ENCODE data around the gene SMPDL3A.

SMPDL3A gene

DNA sequence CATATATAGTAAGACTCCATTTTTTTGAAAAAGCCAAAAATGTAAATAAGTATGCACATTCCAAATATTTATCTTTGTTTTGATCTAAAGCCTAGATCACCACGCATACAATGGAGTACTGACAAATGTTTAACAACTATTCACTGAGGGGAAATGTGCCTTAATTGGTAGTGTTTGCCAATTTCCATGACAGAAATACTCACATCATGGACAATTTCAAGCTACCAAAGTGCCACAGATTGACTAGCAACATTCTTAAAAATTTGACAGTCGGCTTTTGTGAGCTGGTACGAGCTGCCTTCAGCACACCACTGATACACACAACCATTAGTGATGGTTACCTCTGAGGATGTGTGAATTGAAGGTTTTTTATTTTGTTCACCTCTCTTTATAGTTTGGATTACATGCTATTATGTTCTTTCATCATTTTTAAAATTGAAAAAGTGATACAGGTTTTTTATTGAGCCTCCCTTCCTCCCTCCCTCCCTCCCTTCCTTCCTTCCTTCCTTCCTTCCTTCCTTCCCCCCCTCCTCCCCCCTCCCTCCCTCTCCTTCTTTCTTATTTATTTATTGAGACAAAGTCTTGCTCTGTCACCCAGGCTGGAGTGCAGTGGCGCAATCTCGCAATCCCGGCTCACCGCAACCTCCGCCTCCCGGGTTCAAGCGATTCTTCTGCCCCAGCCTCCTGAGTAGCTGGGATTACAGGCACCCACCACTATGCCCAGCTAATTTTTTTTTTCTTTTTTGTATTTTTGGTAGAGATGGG, 19.2 kb downstream of the SMPDL3A start:
- in situ Hi-C loops (cut with HindIII; ENCODE audit: low sequenced_read_pairs) = no loop called here
- TF ChIP-seq, protein P1, sequence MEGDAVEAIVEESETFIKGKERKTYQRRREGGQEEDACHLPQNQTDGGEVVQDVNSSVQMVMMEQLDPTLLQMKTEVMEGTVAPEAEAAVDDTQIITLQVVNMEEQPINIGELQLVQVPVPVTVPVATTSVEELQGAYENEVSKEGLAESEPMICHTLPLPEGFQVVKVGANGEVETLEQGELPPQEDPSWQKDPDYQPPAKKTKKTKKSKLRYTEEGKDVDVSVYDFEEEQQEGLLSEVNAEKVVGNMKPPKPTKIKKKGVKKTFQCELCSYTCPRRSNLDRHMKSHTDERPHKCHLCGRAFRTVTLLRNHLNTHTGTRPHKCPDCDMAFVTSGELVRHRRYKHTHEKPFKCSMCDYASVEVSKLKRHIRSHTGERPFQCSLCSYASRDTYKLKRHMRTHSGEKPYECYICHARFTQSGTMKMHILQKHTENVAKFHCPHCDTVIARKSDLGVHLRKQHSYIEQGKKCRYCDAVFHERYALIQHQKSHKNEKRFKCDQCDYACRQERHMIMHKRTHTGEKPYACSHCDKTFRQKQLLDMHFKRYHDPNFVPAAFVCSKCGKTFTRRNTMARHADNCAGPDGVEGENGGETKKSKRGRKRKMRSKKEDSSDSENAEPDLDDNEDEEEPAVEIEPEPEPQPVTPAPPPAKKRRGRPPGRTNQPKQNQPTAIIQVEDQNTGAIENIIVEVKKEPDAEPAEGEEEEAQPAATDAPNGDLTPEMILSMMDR (IDR thresholded peaks at IDR 0.05; ENCODE audit: low read depth, low read length) = no peak
- DNase-seq (ENCODE audit: low read depth, low spot score) = no peak
- no peak overlapping the region for H3K4me3 ChIP-seq (ENCODE audit: low read depth, low read length)

DNA sequence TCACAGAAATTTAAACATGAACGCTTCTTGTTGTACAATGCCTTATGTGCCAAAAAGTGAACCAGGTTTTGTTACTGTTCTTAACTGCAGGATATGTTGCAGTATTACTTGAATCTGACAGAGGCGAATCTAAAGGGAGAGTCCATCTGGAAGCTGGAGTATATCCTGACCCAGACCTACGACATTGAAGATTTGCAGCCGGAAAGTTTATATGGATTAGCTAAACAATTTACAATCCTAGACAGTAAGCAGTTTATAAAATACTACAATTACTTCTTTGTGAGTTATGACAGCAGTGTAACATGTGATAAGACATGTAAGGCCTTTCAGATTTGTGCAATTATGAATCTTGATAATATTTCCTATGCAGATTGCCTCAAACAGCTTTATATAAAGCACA, 19.9 kb downstream of the SMPDL3A start:
- in situ Hi-C loops (cut with HindIII; ENCODE audit: low sequenced_read_pairs) = no loop called here
- DNase-seq (ENCODE audit: low read depth, low spot score) = no peak
- TF ChIP-seq, protein P1 (IDR thresholded peaks at IDR 0.05; ENCODE audit: low read depth, low read length) = no peak
- H3K4me3 ChIP-seq (ENCODE audit: low read depth, low read length) = no peak overlapping the region

DNA sequence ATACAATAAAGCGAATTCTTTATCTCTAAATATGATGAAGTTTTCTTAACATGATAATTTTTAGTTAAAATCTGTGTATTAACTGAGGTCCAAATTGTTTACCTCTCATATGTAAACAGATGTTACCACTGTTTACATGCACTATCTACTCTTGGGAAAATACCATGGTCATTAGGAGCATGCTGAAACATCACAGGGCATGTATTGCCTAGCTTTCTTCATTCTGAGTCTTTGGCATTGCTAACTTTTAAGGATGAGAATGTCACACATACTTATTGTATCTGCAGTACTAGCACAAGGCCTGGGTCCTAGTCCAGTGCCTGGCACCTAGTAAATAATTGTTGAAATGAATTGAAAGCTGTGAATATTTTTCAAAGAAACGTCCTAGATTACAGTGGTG, 20.6 kb downstream of the SMPDL3A start:
- TF ChIP-seq, protein P1 (IDR thresholded peaks at IDR 0.05; ENCODE audit: low read depth, low read length) = no peak
- H3K4me3 ChIP-seq (ENCODE audit: low read depth, low read length) = no peak overlapping the region
- DNase-seq (ENCODE audit: low read depth, low spot score) = no peak
- in situ Hi-C loops (cut with HindIII; ENCODE audit: low sequenced_read_pairs) = no loop called here

DNA sequence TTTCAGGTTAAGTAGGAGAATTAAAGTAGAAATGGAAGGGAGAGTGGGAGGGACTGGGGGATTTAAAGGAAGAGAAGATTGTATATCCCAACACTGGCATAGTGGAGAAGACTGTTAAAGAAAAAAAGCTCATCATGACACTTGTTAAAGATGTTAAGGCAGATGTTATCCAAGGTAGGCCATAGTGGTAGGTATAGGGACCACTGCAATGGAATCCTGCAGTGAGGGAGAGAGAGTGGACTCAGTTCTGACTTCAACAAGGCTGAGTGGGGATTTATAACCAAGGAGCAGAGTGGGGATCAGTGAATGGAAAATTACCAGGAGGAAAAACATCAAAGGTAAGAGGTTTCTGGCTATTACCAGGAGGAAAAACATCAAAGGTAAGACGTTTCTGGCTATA, 21.1 kb downstream of the SMPDL3A start:
- in situ Hi-C loops (cut with HindIII; ENCODE audit: low sequenced_read_pairs) = no loop called here
- DNase-seq (ENCODE audit: low read depth, low spot score) = no peak
- H3K4me3 ChIP-seq (ENCODE audit: low read depth, low read length) = no peak overlapping the region
- TF ChIP-seq, protein P1 (IDR thresholded peaks at IDR 0.05; ENCODE audit: low read depth, low read length) = no peak

DNA sequence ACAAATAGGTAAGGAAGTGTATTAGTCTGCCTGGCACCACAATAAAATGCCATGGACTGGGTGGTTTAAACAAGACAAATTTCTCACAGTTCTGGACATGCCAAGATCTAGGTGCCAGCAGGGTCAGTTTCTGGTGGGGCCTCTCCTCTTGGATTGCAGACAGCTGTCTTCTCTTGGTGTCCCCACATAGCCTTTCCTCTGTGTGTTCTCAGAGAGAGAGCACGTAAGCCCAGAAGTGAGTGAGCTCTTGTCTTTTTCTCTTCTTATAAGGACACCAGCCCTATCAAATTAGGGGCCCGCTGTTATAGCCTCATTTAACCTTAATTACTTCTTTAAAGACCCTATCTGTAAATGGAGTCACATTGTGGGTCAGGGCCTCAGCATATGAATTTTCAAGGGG, 28.3 kb downstream of the SMPDL3A start:
- TF ChIP-seq, protein P1 (IDR thresholded peaks at IDR 0.05; ENCODE audit: low read depth, low read length) = no peak
- H3K4me3 ChIP-seq (ENCODE audit: low read depth, low read length) = no peak overlapping the region
- in situ Hi-C loops (cut with HindIII; ENCODE audit: low sequenced_read_pairs) = no loop called here
- DNase-seq (ENCODE audit: low read depth, low spot score) = no peak

DNA sequence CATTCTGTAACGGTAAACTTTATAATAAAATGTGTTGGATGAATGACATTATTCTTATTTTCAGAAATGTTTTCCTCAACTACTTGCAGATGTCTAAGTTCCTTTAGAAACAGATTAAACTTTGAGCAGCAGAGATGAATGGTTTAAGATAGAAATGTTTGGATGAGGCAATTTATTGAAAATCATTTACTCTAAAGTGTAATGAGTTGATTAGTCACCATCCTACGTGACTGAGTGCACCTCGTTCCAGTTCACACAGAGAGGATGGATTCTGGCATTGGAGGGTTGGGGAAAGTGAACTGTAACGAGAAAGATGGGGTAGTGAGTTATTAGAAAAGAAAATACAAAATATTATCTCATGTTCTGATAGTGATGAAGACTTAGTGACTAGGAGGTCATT, 28.7 kb downstream of the SMPDL3A start:
- TF ChIP-seq, protein P1 (IDR thresholded peaks at IDR 0.05; ENCODE audit: low read depth, low read length) = no peak
- no peak overlapping the region for H3K4me3 ChIP-seq (ENCODE audit: low read depth, low read length)
- in situ Hi-C loops (cut with HindIII; ENCODE audit: low sequenced_read_pairs) = no loop called here
- no peak for DNase-seq (ENCODE audit: low read depth, low spot score)

Measured in astrocyte of the spinal cord (primary cell).